ENCODE data around the gene ARHGAP15. TPM values are rescaled to one million over a fixed set of nuclear protein-coding genes. Genes with fewer than 3 reads are reported as not detected.

ARHGAP15 gene
- total RNA-seq, 1 donor from 2014 or later, result 9.1 TPM

GRCh38 chr2:143410082-143410897 is 281.1 kb downstream of the ARHGAP15 start:
- H3K9me3 ChIP-seq, result no peaks in the 10 kb centered on the region
- H3K4me1 ChIP-seq, result no peaks in the 10 kb centered on the region
- H3K27ac ChIP-seq, result no peak overlapping the region
- H3K27me3 ChIP-seq, result no peaks in the 10 kb centered on the region
- no peaks in the 10 kb centered on the region for H3K36me3 ChIP-seq
- intact Hi-C loops (cut with DNase I), result no loop called here
- TF ChIP-seq CTCF (IDR thresholded peaks at IDR 0.05) (no peak), POLR2AphosphoS5 (IDR thresholded peaks at IDR 0.05; ENCODE audit: insufficient read depth in 1 of 2, low read depth in 1 of 2) (no peak), POLR2A (IDR thresholded peaks at IDR 0.05) (no peak)
- DNase-seq (ENCODE audit: extremely low spot score in 2 of 2), result no peak
- no peak overlapping the region for H3K4me3 ChIP-seq

- Histone ChIP-seq H3K36me3 (no peaks in the 10 kb centered on the region), H3K4me3 (no peak overlapping the region), H3K9me3 (no peaks in the 10 kb centered on the region), H3K27ac (no peak overlapping the region), H3K4me1 (no peaks in the 10 kb centered on the region), H3K27me3 (no peaks in the 10 kb centered on the region)
- intact Hi-C loops (cut with DNase I), result no loop called here
- TF ChIP-seq POLR2AphosphoS5 (IDR thresholded peaks at IDR 0.05; ENCODE audit: insufficient read depth in 1 of 2, low read depth in 1 of 2), result no peak
- no peak for TF ChIP-seq POLR2A (IDR thresholded peaks at IDR 0.05)
- no peak for DNase-seq (ENCODE audit: extremely low spot score in 2 of 2)
These were observed 286.4 kb downstream of the ARHGAP15 start for GRCh38 chr2:143415571-143415970.

- Histone ChIP-seq H3K9me3 (no peaks in the 10 kb centered on the region), H3K27ac (no peak overlapping the region), H3K27me3 (no peaks in the 10 kb centered on the region), H3K4me1 (no peaks in the 10 kb centered on the region), H3K4me3 (no peak overlapping the region), H3K36me3 (no peaks in the 10 kb centered on the region)
- intact Hi-C loops (cut with DNase I), result no loop called here
- TF ChIP-seq CTCF (IDR thresholded peaks at IDR 0.05) (no peak), POLR2A (IDR thresholded peaks at IDR 0.05) (no peak), POLR2AphosphoS5 (IDR thresholded peaks at IDR 0.05; ENCODE audit: insufficient read depth in 1 of 2, low read depth in 1 of 2) (no peak)
- DNase-seq (ENCODE audit: extremely low spot score in 2 of 2), result no peak
These were observed 288.2 kb downstream of the ARHGAP15 start for GRCh38 chr2:143417428-143417827.

- intact Hi-C loops (cut with DNase I), result no loop called here
- H3K4me3 ChIP-seq, result no peak overlapping the region
- H3K4me1 ChIP-seq, result no peaks in the 10 kb centered on the region
These were observed 291.1 kb downstream of the ARHGAP15 start for GRCh38 chr2:143420313-143420712.

GRCh38 chr2:143422681-143423080 is 293.5 kb downstream of the ARHGAP15 start:
- Histone ChIP-seq H3K36me3 (no peaks in the 10 kb centered on the region), H3K9me3 (no peaks in the 10 kb centered on the region), H3K27ac (no peak overlapping the region), H3K4me1 (no peaks in the 10 kb centered on the region), H3K4me3 (no peak overlapping the region), H3K27me3 (no peaks in the 10 kb centered on the region)
- intact Hi-C loops (cut with DNase I), result no loop called here
- DNase-seq (ENCODE audit: extremely low spot score in 2 of 2), result no peak
- TF ChIP-seq POLR2AphosphoS5 (IDR thresholded peaks at IDR 0.05; ENCODE audit: insufficient read depth in 1 of 2, low read depth in 1 of 2) (no peak), POLR2A (IDR thresholded peaks at IDR 0.05) (no peak), CTCF (IDR thresholded peaks at IDR 0.05) (no peak)

More at GRCh38 chr2:143420313-143420712, 291.1 kb downstream of the ARHGAP15 start:
- DNase-seq (ENCODE audit: extremely low spot score in 2 of 2), result no peak
- TF ChIP-seq CTCF (IDR thresholded peaks at IDR 0.05) (no peak), POLR2AphosphoS5 (IDR thresholded peaks at IDR 0.05; ENCODE audit: insufficient read depth in 1 of 2, low read depth in 1 of 2) (no peak), POLR2A (IDR thresholded peaks at IDR 0.05) (no peak)
- Histone ChIP-seq H3K27me3 (no peaks in the 10 kb centered on the region), H3K27ac (no peak overlapping the region), H3K9me3 (no peaks in the 10 kb centered on the region), H3K36me3 (no peaks in the 10 kb centered on the region)

All from vagina (tissue), 2 donors.